AG10803 (cell line): Measurements from ENCODE around the gene CENPP.

ENCODE experiments used
- DNase-seq: peaks from one replicate; pipeline ENCODE4 v3.0.0; 2010; ENCODE audit warnings: low read depth
- H3K4me3 ChIP-seq: 2 replicates; pipeline ENCODE4 v1.5.1; 2011; ENCODE audit warnings: mild to moderate bottlenecking, low read length, control low read depth
- CTCF ChIP-seq: conservative IDR thresholded peaks from 2 replicates; pipeline ENCODE4 v1.5.1; 2011; ENCODE audit warnings: mild to moderate bottlenecking, low read length, control low read depth, inconsistent platforms

The CENPP gene

DNA sequence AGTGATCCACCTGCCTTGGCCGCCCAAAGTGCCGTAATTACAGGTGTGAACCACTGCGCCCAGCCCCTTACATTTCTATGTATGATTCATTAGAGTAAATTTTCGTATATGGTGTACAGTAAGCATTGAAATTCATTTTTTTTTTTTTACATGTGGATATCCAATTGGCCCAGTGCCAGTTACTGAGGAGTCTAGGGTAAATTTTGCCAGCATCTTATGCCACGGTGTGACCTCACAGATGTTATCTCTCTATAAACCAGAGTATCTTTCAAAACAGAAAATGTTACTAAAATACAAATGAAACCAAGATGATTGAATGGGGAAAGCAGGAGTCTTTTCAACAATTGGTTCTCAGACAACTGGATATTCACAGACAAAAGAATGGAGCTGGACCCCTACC lies 279.5 kb downstream of the CENPP start:
- DNase-seq: no peak
- no peak for TF ChIP-seq CTCF
- H3K4me3 ChIP-seq: no peak overlapping the region

DNA sequence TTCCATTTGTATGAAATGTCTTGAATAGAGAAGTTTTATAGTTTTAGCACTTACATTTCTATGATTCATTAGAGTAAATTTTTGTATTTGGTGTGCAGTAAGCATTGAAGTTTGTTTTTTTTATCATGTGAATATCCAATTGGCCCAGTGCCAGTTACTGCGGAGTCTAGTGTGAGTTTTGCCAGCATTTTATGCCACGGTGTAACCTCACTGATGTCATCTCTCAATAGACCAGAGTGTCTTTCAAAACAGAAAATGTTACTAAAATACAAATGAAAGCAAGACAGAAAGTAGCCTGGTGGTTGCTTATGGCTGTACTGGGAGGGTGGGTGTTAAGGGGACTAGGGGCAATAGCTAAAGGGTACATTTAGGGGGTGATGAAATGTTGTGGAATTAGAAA lies 281.3 kb downstream of the CENPP start:
- no peak for TF ChIP-seq CTCF
- no peak overlapping the region for H3K4me3 ChIP-seq
- DNase-seq: peak; percentile 70

GRCh38 chr9:92607773-92608172 lies 282.0 kb downstream of the CENPP start:
- DNase-seq: peak; percentile 89
- TF ChIP-seq CTCF: no peak; the same call in 1 of the 2 replicates
- peak overlapping the region; percentile 20 for H3K4me3 ChIP-seq

- H3K4me3 ChIP-seq: no peak overlapping the region; the same call in 1 of the 2 replicates
- no peak for TF ChIP-seq CTCF
- DNase-seq: no peak
Observed at GRCh38 chr9:92608241-92608908, 282.6 kb downstream of the CENPP start.

- DNase-seq: peak; percentile 62
- TF ChIP-seq CTCF: no peak
- H3K4me3 ChIP-seq: no peak overlapping the region
Observed at GRCh38 chr9:92608909-92609445, 283.2 kb downstream of the CENPP start.

DNA sequence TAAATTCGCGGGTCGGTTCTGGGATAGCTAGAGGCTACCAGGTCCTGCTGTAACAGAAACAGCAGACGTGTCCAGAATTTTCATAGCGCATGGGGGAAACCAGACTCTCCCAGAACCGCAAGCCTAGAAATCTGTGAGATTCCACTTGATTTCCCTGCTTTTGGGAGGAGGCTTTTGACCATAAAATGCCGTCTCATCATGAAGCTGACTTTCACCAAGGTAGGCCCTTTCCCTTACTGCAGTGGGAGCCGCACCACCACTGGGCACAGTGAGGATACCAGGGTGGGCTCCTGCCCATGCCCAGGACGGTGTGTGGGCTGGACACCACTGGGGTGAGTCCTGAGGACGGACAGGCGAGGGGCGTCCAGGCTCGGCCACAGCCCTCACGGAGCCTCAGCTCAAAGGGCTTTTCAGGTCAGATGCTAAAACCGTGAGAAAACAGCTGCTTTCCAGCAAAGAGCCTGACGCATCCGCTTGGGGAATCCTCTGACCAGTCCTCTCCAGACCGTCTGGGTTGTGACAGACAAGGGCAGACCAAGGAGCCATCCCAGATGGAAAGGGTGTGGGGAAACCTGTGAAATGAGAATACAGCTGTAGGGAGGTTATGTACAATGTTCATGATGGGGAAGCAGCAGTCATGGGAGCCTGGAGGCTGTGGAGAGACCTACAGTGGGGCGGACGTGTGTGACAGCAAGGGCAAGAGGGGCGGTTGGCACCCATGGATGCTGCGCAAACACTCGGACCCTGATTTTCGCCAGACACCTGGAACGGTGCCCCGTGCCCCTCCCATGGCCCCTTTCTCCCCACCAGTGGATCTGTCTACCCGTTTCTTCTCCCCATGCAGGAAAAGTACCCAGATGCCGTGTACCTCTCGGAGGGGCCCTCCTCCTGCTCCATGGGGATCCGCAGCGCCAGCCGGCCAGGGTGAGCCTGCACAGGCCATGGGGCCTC lies 285.0 kb downstream of the CENPP start:
- no peak overlapping the region for H3K4me3 ChIP-seq
- TF ChIP-seq CTCF: no peak
- peak; percentile 84 for DNase-seq
